Epithelial cell of proximal tubule (primary cell): ENCODE measurements around the gene C2CD2. TPM values are rescaled to one million over a fixed set of nuclear protein-coding genes. Genes with fewer than 3 reads are reported as not detected.

Experiments
- DNase-seq: peaks from one replicate; pipeline ENCODE4 v3.0.0-alpha.2; 2011; ENCODE audit warnings: low read depth
- H3K4me3 ChIP-seq: 2 replicates; pipeline ENCODE4 v1.5.1; 2011; ENCODE audit warnings: low read depth, mild to moderate bottlenecking, low read length
- CTCF ChIP-seq: conservative IDR thresholded peaks from 2 replicates; pipeline ENCODE4 v1.5.1; 2012; ENCODE audit warnings: low read depth, mild to moderate bottlenecking, low read length
- total RNA-seq: library from RNA; depleted of rRNA; stranded (reverse); fragments of >200 nt; gene quantifications from 2 replicates; pipeline ENCODE4 v1.2.3, GENCODE V29; 2015

The C2CD2 gene
- total RNA-seq, 1 donor from 2014 or later = 7.1 TPM

- DNase-seq = no peak
These were observed 39.5 kb downstream of the C2CD2 start for GRCh38 chr21:41914358-41914757.

GRCh38 chr21:41913230-41913629 lies 40.6 kb downstream of the C2CD2 start:
- H3K4me3 ChIP-seq = no peak overlapping the region
- no peak for DNase-seq
- TF ChIP-seq CTCF = no peak

More at GRCh38 chr21:41914358-41914757, 39.5 kb downstream of the C2CD2 start:
- H3K4me3 ChIP-seq = no peak overlapping the region
- TF ChIP-seq CTCF = no peak

- no peak for DNase-seq
- TF ChIP-seq CTCF = no peak
- H3K4me3 ChIP-seq = no peak overlapping the region
These were observed 45.0 kb downstream of the C2CD2 start for GRCh38 chr21:41908829-41909228.

GRCh38 chr21:41907496-41908258 lies 46.1 kb downstream of the C2CD2 start:
- H3K4me3 ChIP-seq = no peak overlapping the region
- no peak for TF ChIP-seq CTCF
- DNase-seq = no peak

GRCh38 chr21:41906770-41907169 lies 47.0 kb downstream of the C2CD2 start:
- no peak for DNase-seq
- no peak overlapping the region for H3K4me3 ChIP-seq
- no peak for TF ChIP-seq CTCF

- TF ChIP-seq CTCF = no peak
- no peak overlapping the region for H3K4me3 ChIP-seq
- no peak for DNase-seq
These were observed 50.1 kb downstream of the C2CD2 start for GRCh38 chr21:41903559-41904351.

- TF ChIP-seq CTCF = no peak
- DNase-seq = no peak
- H3K4me3 ChIP-seq = no peak overlapping the region
These were observed 50.9 kb downstream of the C2CD2 start for GRCh38 chr21:41902946-41903345.
